MM.1S (cell line): ENCODE results near the gene TBC1D10B.

ENCODE experiments used
- CTCF ChIP-seq: fragments of 300-600 bp; sonication (generic); IDR thresholded peaks from 2 replicates; pipeline ENCODE4 v1.5.1; 2016; ENCODE audit warnings: antibody characterized with exemption, low read length, mixed read lengths
- EZH2 ChIP-seq: fragments of 300-600 bp; sonication (generic); optimal IDR thresholded peaks from 2 replicates; pipeline ENCODE3; 2017; ENCODE audit warnings: low read depth, mild to moderate bottlenecking, antibody characterized with exemption, low read length, mixed read lengths
- EZH2phosphoT487 ChIP-seq: fragments of 300-600 bp; sonication (generic); IDR thresholded peaks from 2 replicates; pipeline ENCODE4 v1.6.1; 2018; ENCODE audit warnings: antibody characterized with exemption, low read length

GRCh38 chr16:30380803-30381208, 10.5 kb upstream of the TBC1D10B start:
- TF ChIP-seq EZH2, result no peak
- TF ChIP-seq CTCF, result no peak
- TF ChIP-seq EZH2phosphoT487, result no peak
